Left lung (tissue), 10 donors: ENCODE results near the gene APIP. TPM values are rescaled to one million over a fixed set of nuclear protein-coding genes. Genes with fewer than 3 reads are reported as not detected.
A peak's percentile ranks its signal among the peaks of the same experiment; 100 is the strongest.

Source experiments
- ATAC-seq: fragments of 200-7000 bp; cut with Tn5 transposase; one replicate; pipeline ENCODE4 v1.9.1; 2020; ENCODE audit warnings: moderate library complexity
- DNase-seq, 4 donors: peaks; one replicate each; pipeline ENCODE4 v3.0.0-alpha.2; 2013 to 2020
- H3K27ac ChIP-seq, 2 donors: fragments of 200-600 bp; sonication (generic) in 1 of 2; one replicate each; pipeline versions ENCODE4 v1.5.0 to v1.8.0; 2020 to 2021
- H3K27me3 ChIP-seq, 2 donors: fragments of 200-600 bp; sonication (generic) in 1 of 2; one replicate each; pipeline versions ENCODE4 v1.5.0 to v1.8.0; 2020 to 2021
- H3K36me3 ChIP-seq, 2 donors: fragments of 200-600 bp; sonication (generic) in 1 of 2; one replicate each; pipeline versions ENCODE4 v1.5.0 to v1.8.0; 2020 to 2021
- H3K4me1 ChIP-seq, 2 donors: fragments of 200-600 bp; one replicate each; pipeline ENCODE4 v1.8.0; 2021
- H3K4me3 ChIP-seq, 2 donors: fragments of 200-600 bp; sonication (generic) in 1 of 2; one replicate each; pipeline versions ENCODE4 v1.5.0 to v1.8.0; 2020 to 2021; ENCODE audit warnings: mild to moderate bottlenecking in 1 of 2
- H3K9me3 ChIP-seq, 2 donors: fragments of 200-600 bp; sonication (generic) in 1 of 2; one replicate each; pipeline versions ENCODE4 v1.5.0 to v1.8.0; 2020 to 2021
- CTCF ChIP-seq, 2 donors: fragments of 200-600 bp; sonication (generic) in 1 of 2; IDR thresholded peaks; one replicate each; pipeline versions ENCODE4 v1.5.0 to v1.8.0; 2021; ENCODE audit warnings: antibody characterized with exemption in 2 of 2
- intact Hi-C, 2 donors: fragments of 100-400 bp; cut with DNase I; formaldehyde crosslinking; loops; one replicate each; pipeline versions ENCODE4 v1.11.2 to v1.14.2; 2022
- polyA plus RNA-seq, 6 donors: library from polyadenylated mRNA; unstranded; fragments of 120-200 nt; gene quantifications; one replicate each; pipeline ENCODE4 v1.2.1, GENCODE V29; 2013; ENCODE audit not compliant: insufficient read length in 6 of 6
- total RNA-seq, 2 donors: library from RNA; stranded (reverse); fragmentation: NEBNext Ultra II Directional; extraction: Animal tissue kit (Norgen Biotek cat#: 25700); gene quantifications; one replicate each; pipeline ENCODE4 v1.2.1, GENCODE V29; 2021
- donor health status: DM: no; HTN: yes; CAD: no.
- donor health status: DM: no; HTN: no; CAD: no.

APIP gene
- total and polyA plus RNA-seq, 8 donors, result 26.4 to 50.4 (median 35.4) TPM

DNA sequence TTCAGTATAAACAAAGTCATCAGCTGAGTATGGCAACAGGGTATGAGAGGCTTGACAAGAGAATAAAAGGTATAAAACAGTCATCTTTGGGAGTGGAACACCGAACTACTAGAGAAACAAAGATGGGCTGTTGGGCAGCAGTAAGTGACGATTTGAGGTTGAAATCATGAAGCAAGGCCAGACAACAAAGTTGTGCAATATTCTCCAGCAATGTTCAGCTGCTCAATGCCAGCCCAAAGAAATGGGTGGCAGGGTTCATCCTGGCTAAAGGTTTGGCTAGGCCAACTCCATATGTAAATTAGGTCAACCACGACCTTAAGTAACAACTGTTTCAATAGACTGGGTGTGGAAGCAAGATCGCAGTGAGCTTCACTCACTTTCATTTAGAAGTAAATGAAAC, 6.2 kb downstream of the APIP start:
- TF ChIP-seq CTCF (IDR thresholded peaks at IDR 0.05), result no peak
- Histone ChIP-seq H3K27ac (peak overlapping the region in 1 of 2 donors; percentile 41), H3K4me3 (no peak overlapping the region), H3K27me3 (no peaks in the 10 kb centered on the region), H3K36me3 (peaks cover 0 to 4% of the 10 kb centered on the region in 2 donors), H3K4me1 (peaks cover 0 to 27% of the 10 kb centered on the region in 2 donors), H3K9me3 (no peaks in the 10 kb centered on the region)
- ATAC-seq (peak; percentile 48), DNase-seq (no peak)
- intact Hi-C loops, result no loop called here

DNA sequence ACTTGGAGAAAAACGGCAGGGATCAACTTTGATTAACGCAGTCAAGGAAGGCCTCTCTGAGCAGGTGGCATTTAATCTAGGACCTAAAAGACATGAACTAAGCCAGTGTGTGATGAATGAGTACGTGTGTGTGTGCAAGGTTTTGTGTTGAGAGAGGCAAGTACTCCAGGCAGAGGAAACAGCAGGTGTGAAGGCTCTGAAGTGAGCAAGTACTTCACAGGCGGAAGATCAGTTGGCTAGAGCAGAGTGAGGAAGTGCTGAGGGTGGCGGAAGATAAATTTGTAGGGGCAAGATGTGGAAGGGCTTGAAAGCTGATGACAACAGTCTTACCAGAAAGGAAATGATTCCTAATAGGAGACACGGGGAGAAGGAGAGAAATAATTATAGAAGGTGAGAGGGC, 6.8 kb downstream of the APIP start:
- intact Hi-C loops, result no loop called here
- H3K27me3 ChIP-seq, result no peaks in the 10 kb centered on the region
- H3K27ac ChIP-seq, result peak overlapping the region in 1 of 2 donors; percentile 41
- ATAC-seq (no peak), DNase-seq (no peak)
- H3K4me3 ChIP-seq, result no peak overlapping the region
- no peak for TF ChIP-seq CTCF (IDR thresholded peaks at IDR 0.05)
- H3K36me3 ChIP-seq, result peaks cover 0 to 4% of the 10 kb centered on the region in 2 donors
- peaks cover 0 to 23% of the 10 kb centered on the region in 2 donors for H3K4me1 ChIP-seq
- H3K9me3 ChIP-seq, result no peaks in the 10 kb centered on the region

- no peak overlapping the region for H3K27ac ChIP-seq
- H3K4me3 ChIP-seq, result no peak overlapping the region
- ATAC-seq, result no peak
- peaks cover 0 to 2% of the 10 kb centered on the region in 2 donors for H3K9me3 ChIP-seq
- intact Hi-C loops, result no loop called here
- DNase-seq, result no peak
- H3K4me1 ChIP-seq, result peaks cover 0 to 23% of the 10 kb centered on the region in 2 donors
- H3K27me3 ChIP-seq, result no peaks in the 10 kb centered on the region
- TF ChIP-seq CTCF (IDR thresholded peaks at IDR 0.05), result no peak
- H3K36me3 ChIP-seq, result no peaks in the 10 kb centered on the region
Observed at GRCh38 chr11:34907934-34908593, 8.1 kb downstream of the APIP start.

GRCh38 chr11:34905666-34906065, 10.5 kb downstream of the APIP start:
- Histone ChIP-seq H3K9me3 (peaks cover 0 to 26% of the 10 kb centered on the region in 2 donors), H3K4me3 (no peak overlapping the region), H3K27me3 (no peaks in the 10 kb centered on the region), H3K4me1 (peaks cover 0 to 14% of the 10 kb centered on the region in 2 donors), H3K27ac (no peak overlapping the region), H3K36me3 (peaks cover 0 to 13% of the 10 kb centered on the region in 2 donors)
- ATAC-seq (no peak), DNase-seq (no peak)
- intact Hi-C loops, result no loop called here
- no peak for TF ChIP-seq CTCF (IDR thresholded peaks at IDR 0.05)

- Histone ChIP-seq H3K36me3 (peaks cover 0 to 13% of the 10 kb centered on the region in 2 donors), H3K27me3 (no peaks in the 10 kb centered on the region), H3K4me3 (no peak overlapping the region), H3K4me1 (peaks cover 0 to 2% of the 10 kb centered on the region in 2 donors), H3K9me3 (peaks cover 0 to 37% of the 10 kb centered on the region in 2 donors), H3K27ac (no peak overlapping the region)
- DNase-seq (no peak), ATAC-seq (no peak)
- no peak for TF ChIP-seq CTCF (IDR thresholded peaks at IDR 0.05)
- intact Hi-C loops, result no loop called here
Observed at GRCh38 chr11:34904421-34904955, 11.7 kb downstream of the APIP start.
